HG02870 (cell line): ENCODE data around the gene CYP1A2.
"Not testable (repeated sequence)": the region's sequence is repeated elsewhere in the genome, so short reads cannot be mapped to it uniquely, and the experiment has no call there.

ENCODE experiments used
- ATAC-seq: cut with Tn5 transposase; IDR thresholded peaks from one replicate; pipeline ENCODE4 v1.9.1; 2021; ENCODE audit warnings: mild to moderate bottlenecking, moderate library complexity; ENCODE audit not compliant: unreplicated experiment

The CYP1A2 gene

GRCh38 chr15:74748322-74748946 is at the start of gene CYP1A2:
CYP1A2 (plus strand) TSS chr15:74748845; CDS start chr15:74749739, 894 bp downstream.
- no peak for ATAC-seq

GRCh38 chr15:74709011-74709410 is 39.6 kb upstream of the CYP1A2 start:
- ATAC-seq = no peak

GRCh38 chr15:74709892-74710291 is 38.8 kb upstream of the CYP1A2 start:
- no peak for ATAC-seq

- no peak for ATAC-seq
Observed at GRCh38 chr15:74710319-74711094, 38.1 kb upstream of the CYP1A2 start.

GRCh38 chr15:74712311-74712710 is 36.3 kb upstream of the CYP1A2 start:
- ATAC-seq = no peak

- ATAC-seq = no peak
Observed at GRCh38 chr15:74716651-74717050, 32.0 kb upstream of the CYP1A2 start.

GRCh38 chr15:74722591-74722990 is 26.1 kb upstream of the CYP1A2 start:
- no peak for ATAC-seq

- no peak for ATAC-seq
Observed at GRCh38 chr15:74723187-74723586, 25.5 kb upstream of the CYP1A2 start.

- ATAC-seq = no peak
Observed at GRCh38 chr15:74723754-74724334, 24.8 kb upstream of the CYP1A2 start.

GRCh38 chr15:74724570-74725224 is 23.9 kb upstream of the CYP1A2 start:
- ATAC-seq = no peak

- no peak for ATAC-seq
Observed at GRCh38 chr15:74725225-74725774, 23.3 kb upstream of the CYP1A2 start, which contains the start of gene CYP1A1. CYP1A1 (minus strand) TSS chr15:74725528; CDS start chr15:74723097, 2,431 bp downstream.

GRCh38 chr15:74725845-74726773 is 22.5 kb upstream of the CYP1A2 start:
- ATAC-seq = no peak

- ATAC-seq = no peak
Observed at GRCh38 chr15:74726774-74727164, 21.9 kb upstream of the CYP1A2 start.

- ATAC-seq = no peak
Observed at GRCh38 chr15:74727727-74728126, 20.9 kb upstream of the CYP1A2 start.

- ATAC-seq = not testable (repeated sequence)
Observed at GRCh38 chr15:74728699-74729098, 19.9 kb upstream of the CYP1A2 start.

GRCh38 chr15:74729372-74729771 is 19.3 kb upstream of the CYP1A2 start:
- ATAC-seq = not testable (repeated sequence)

- ATAC-seq = no peak
Observed at GRCh38 chr15:74730619-74731316, 17.9 kb upstream of the CYP1A2 start.

GRCh38 chr15:74732846-74733245 is 15.8 kb upstream of the CYP1A2 start:
- no peak for ATAC-seq

GRCh38 chr15:74733269-74733668 is 15.4 kb upstream of the CYP1A2 start:
- ATAC-seq = no peak
